Placental pericyte (primary cell): ENCODE data around the gene CWC25. TPM values are rescaled to one million over a fixed set of nuclear protein-coding genes. Genes with fewer than 3 reads are reported as not detected.

Experiments used
- small RNA-seq: library from RNA; depleted of rRNA; stranded (forward); fragments of <200 nt; gene quantifications from one replicate; pipeline ENCODE3, GENCODE V24; 2012; ENCODE audit warnings: low replicate concordance
- total RNA-seq: library from RNA; depleted of rRNA; stranded (reverse); fragments of >200 nt; gene quantifications from 2 replicates; pipeline ENCODE4 v1.2.3, GENCODE V29; 2012

Gene CWC25
- total RNA-seq = 13.8 and 13.9 TPM in 2 replicates

DNA sequence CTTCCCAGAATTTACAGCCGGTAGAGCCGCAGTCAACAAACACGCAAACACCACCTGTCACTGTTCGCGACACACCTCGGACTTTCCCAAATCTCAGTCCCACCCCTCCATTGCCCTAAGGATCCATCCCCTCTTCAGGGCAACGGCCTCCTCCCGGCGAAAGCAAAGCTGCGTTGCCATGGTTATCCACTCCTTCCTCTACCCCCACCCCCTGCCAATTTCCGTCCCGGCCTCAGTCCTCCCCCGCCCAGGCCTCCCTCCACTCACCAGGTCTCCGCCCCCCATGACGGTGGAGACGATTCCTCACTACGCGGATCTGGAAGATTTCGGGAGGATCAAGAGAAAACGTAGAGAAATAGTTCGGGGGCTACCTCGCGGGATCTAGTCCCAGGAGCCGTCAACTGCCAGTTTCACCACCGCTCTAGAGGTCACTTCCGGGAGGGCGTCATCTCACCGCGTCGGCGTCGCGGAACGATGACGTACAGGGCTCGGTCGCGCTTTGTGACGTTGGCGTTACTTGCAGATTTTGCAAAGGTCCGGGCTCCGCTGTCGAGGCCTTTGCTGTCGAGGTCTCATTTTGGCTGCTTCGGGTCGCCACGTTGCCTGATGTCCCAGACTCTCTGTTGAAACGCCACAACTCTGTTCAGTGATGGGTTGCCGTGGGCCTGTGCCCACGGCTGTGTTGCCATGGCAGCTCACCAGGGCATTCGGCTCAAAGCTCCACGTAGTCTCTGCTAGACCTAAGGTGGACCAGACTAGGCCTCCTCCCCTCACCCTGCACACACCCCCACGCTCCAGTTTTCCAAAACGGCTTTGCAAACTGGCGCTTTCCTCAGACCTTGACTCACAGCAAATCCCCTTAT is at the start of gene CWC25:
Gene CWC25, minus strand, starts transcription at position 423 of the 863 bp plus-strand sequence. Its CDS starts 138 bp downstream, at position 285.

DNA sequence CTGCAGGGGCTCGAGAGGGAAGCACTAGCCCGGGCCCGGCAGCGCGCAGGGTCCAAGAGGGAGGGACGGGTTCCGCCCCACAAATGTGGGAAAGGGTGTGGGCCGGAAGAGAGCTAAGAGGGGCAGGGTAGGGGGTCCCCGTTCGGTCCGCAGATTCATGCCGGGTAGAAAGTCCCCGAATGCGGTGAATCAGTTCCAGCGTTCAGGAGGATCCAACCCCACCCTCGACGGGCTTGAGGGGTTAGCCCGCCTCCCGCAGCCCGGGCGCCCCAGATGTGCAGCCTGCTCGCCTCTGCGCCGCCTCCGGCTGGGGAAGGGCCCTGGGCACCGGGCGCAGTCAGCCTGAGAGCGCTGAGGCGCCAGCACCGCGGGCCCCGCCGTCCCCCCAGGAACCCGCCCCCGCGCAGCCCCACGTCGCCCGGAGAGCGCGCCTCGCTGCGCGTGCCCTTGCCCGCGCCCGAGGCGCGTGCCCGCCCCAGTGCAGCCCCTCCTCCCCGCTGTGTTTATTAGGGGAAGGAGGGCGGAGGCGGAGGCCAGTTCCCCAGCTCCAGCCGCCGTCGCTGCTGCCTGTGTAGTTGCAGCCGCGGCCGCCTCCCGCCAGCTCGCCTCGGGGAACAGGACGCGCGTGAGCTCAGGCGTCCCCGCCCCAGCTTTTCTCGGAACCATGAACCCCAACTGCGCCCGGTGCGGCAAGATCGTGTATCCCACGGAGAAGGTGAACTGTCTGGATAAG is 44.6 kb upstream of the CWC25 start, which contains the start of gene LASP1:
Gene LASP1, plus strand, starts transcription at position 533 of the 733 bp plus-strand sequence. Its CDS starts 132 bp downstream, at position 665.

DNA sequence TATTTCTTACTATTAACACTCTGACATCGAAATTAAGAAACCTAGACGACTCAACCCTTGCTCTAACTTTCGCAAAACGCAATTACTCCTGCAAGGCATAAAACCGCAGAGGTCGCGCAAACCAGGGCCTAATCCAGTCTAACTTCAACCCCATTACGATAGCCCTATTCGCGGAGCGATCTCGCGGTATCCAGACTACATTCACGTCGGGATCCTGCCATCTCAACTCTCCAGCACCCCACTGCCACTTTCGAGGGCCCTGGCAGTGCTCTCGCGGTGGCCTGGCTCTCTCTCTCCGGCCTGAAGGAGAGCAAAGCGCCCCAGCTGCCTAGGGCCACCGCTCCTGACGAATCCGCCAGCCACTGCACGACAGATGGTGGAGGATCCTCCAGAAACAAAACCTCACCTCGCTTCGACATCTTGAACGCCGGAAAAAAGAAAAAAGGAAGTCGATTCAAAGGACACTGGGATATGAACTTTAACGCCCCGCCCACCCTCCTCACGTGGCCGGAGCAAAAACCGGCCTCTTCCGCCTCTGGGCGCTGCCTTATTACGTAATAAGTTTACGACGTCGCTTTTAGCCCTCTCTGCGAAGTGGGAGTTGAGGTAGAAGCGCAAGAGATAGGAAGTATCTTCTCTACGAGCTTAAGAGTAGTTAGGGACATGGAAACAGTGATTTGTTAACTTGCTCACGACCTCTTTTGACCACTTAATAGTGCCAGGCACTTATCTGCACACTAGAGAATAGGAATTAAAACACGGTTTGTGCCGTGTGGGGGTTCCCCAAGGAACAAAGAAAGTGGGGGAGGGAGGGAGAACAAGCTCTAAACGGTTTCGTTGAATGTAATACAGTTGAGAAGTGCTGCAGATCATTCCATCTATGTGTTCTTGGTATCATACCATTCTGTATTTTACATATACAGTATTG is 28.4 kb upstream of the CWC25 start, which contains the start of gene RPL23:
Gene RPL23, minus strand, starts transcription at position 430 of the 928 bp plus-strand sequence. Its CDS starts 11 bp downstream, at position 419.

GRCh38 chr17:38799501-38800236 is 25.5 kb downstream of the CWC25 start, which contains the start of gene PIP4K2B:
PIP4K2B (minus strand) TSS chr17:38799556; CDS start chr17:38799424, 132 bp downstream.

GRCh38 chr17:38752308-38753070 is 72.6 kb downstream of the CWC25 start, which contains the start of gene PSMB3:
PSMB3 (plus strand) TSS chr17:38752741; CDS start chr17:38752827, 86 bp downstream.

Small RNA genes within 50 kb of the gene (small RNA-seq; reads per million reads assigned to genes)
- not detected for gene MIR4727
- gene RNU6-866P = not detected
- gene SNORA21 = not detected
- not detected for gene SNORA21B

Other genes with a start within 250 kb of the CWC25 start
- not detected in 2 replicates for gene SRCIN1, start 219.4 kb downstream of the CWC25 start, total RNA-seq
- 0.86 and 0.88 TPM in 2 replicates for gene EPOP, start 150.4 kb downstream of the CWC25 start, total RNA-seq
- gene MLLT6, start 120.0 kb downstream of the CWC25 start, total RNA-seq = 16.9 and 25.3 TPM in 2 replicates
- 1.5 and 5.3 TPM in 2 replicates for gene CISD3, start 95.0 kb downstream of the CWC25 start, total RNA-seq
- 4.6 and 12.5 TPM in 2 replicates for gene PCGF2, start 77.0 kb downstream of the CWC25 start, total RNA-seq
- gene PSMB3, start 72.6 kb downstream of the CWC25 start, total RNA-seq = 172 and 303 TPM in 2 replicates
- 28.0 and 69.3 TPM in 2 replicates for gene PIP4K2B, start 25.8 kb downstream of the CWC25 start, total RNA-seq
- 553 and 1,306 TPM in 2 replicates for gene RPL23, start 28.4 kb upstream of the CWC25 start, total RNA-seq
- 250 and 340 TPM in 2 replicates for gene LASP1, start 44.7 kb upstream of the CWC25 start, total RNA-seq
- gene FBXO47, start 142.1 kb upstream of the CWC25 start, total RNA-seq = not detected in 2 replicates